GM23248 (cell line): ENCODE results near the gene PDCD4.

ENCODE experiments used
- EZH2 ChIP-seq: fragments of 200-600 bp; sonication (generic); IDR thresholded peaks from 2 replicates; pipeline ENCODE4 v1.6.1; 2018; ENCODE audit warnings: antibody characterized with exemption, mild to moderate bottlenecking; ENCODE audit not compliant: insufficient read depth, poor library complexity, severe bottlenecking
- EZH2phosphoT487 ChIP-seq: fragments of 200-600 bp; sonication (generic); IDR thresholded peaks from 2 replicates; pipeline ENCODE4 v1.6.1; 2018; ENCODE audit warnings: antibody characterized with exemption, moderate library complexity, mild to moderate bottlenecking, low read depth; ENCODE audit not compliant: insufficient read depth

GRCh38 chr10:110863956-110864355 is 7.8 kb upstream of the PDCD4 start:
- TF ChIP-seq EZH2 (no peak), EZH2phosphoT487 (no peak)
